GM12875 (cell line): ENCODE results near the gene ABT1.

Source experiments
- H3K4me3 ChIP-seq: one replicate; pipeline ENCODE4 v1.5.1; 2011; ENCODE audit warnings: low read depth, low read length, control low read depth
- CTCF ChIP-seq: IDR thresholded peaks from 2 replicates; pipeline ENCODE4 v1.5.1; 2011; ENCODE audit warnings: low read depth, mild to moderate bottlenecking, control low read depth, inconsistent platforms, low read length, moderate library complexity, borderline replicate concordance; ENCODE audit not compliant: insufficient read depth

Gene ABT1

GRCh38 chr6:26598267-26598666 lies 1.5 kb downstream of the ABT1 start:
- no peak overlapping the region for H3K4me3 ChIP-seq
- TF ChIP-seq CTCF, result no peak

- no peak for TF ChIP-seq CTCF
- no peak overlapping the region for H3K4me3 ChIP-seq
These were observed 2.4 kb downstream of the ABT1 start for GRCh38 chr6:26599134-26599533.

- H3K4me3 ChIP-seq, result no peak overlapping the region
- no peak for TF ChIP-seq CTCF
These were observed 2.8 kb downstream of the ABT1 start for GRCh38 chr6:26599591-26599990.

- TF ChIP-seq CTCF, result no peak
- no peak overlapping the region for H3K4me3 ChIP-seq
These were observed 4.0 kb downstream of the ABT1 start for GRCh38 chr6:26600759-26601158.

- H3K4me3 ChIP-seq, result no peak overlapping the region
- no peak for TF ChIP-seq CTCF
These were observed 5.5 kb downstream of the ABT1 start for GRCh38 chr6:26602262-26602661.

GRCh38 chr6:26604026-26604425 lies 7.3 kb downstream of the ABT1 start:
- H3K4me3 ChIP-seq, result no peak overlapping the region
- TF ChIP-seq CTCF, result no peak

- no peak overlapping the region for H3K4me3 ChIP-seq
- no peak for TF ChIP-seq CTCF
These were observed 8.0 kb downstream of the ABT1 start for GRCh38 chr6:26604797-26605196.
